Osteoblast (primary cell): ENCODE measurements around the gene TRHDE. TPM values are rescaled to one million over a fixed set of nuclear protein-coding genes. Genes with fewer than 3 reads are reported as not detected.

Source experiments
- DNase-seq: peaks from one replicate; pipeline ENCODE4 v3.0.0; 2011; ENCODE audit warnings: low spot score, mixed read lengths; ENCODE audit not compliant: insufficient read length; ENCODE audit errors: missing footprints
- H2AFZ ChIP-seq: 2 replicates; pipeline ENCODE4 v1.6.0; 2011; ENCODE audit warnings: mild to moderate bottlenecking, low read length
- H3K27ac ChIP-seq: 2 replicates; pipeline ENCODE4 v1.5.1; 2011; ENCODE audit warnings: mild to moderate bottlenecking, low read depth, low read length, moderate library complexity
- H3K27me3 ChIP-seq: 2 replicates; pipeline ENCODE4 v1.6.0; 2012; ENCODE audit warnings: mild to moderate bottlenecking, control low read depth, inconsistent platforms, low read length, moderate library complexity; ENCODE audit not compliant: insufficient read depth
- H3K36me3 ChIP-seq: 2 replicates; pipeline ENCODE4 v1.5.1; 2011; ENCODE audit warnings: mild to moderate bottlenecking, low read length, control low read depth, moderate library complexity; ENCODE audit not compliant: insufficient read depth
- H3K4me1 ChIP-seq: 2 replicates; pipeline ENCODE4 v1.5.1; 2011; ENCODE audit warnings: mild to moderate bottlenecking, low read length, control low read depth, moderate library complexity; ENCODE audit not compliant: insufficient read depth
- H3K4me2 ChIP-seq: 2 replicates; pipeline ENCODE4 v1.6.0; 2011; ENCODE audit warnings: mild to moderate bottlenecking, low read length; ENCODE audit not compliant: insufficient read depth
- H3K4me3 ChIP-seq: fragments of 200-600 bp; sonication (generic); 3 replicates; pipeline ENCODE4 v1.5.1; 2012; ENCODE audit warnings: mild to moderate bottlenecking, low read length, inconsistent platforms; ENCODE audit not compliant: insufficient read depth
- H3K79me2 ChIP-seq: 2 replicates; pipeline ENCODE4 v1.6.0; 2012; ENCODE audit warnings: mild to moderate bottlenecking, low read length, control low read depth, inconsistent platforms; ENCODE audit not compliant: insufficient read depth
- H3K9me3 ChIP-seq: 2 replicates; pipeline ENCODE4 v1.5.1; 2011; ENCODE audit warnings: low read depth, low read length, control low read depth
- H4K20me1 ChIP-seq: 2 replicates; pipeline ENCODE4 v1.6.0; 2012; ENCODE audit warnings: mild to moderate bottlenecking, low read length, control low read depth; ENCODE audit not compliant: insufficient read depth
- CTCF ChIP-seq: IDR thresholded peaks from 2 replicates; pipeline ENCODE4 v1.5.1; 2011; ENCODE audit warnings: mild to moderate bottlenecking, low read depth, low read length, moderate library complexity; ENCODE audit errors: extremely low read depth
- total RNA-seq: library from RNA; depleted of rRNA; stranded (reverse); fragments of >200 nt; gene quantifications from 2 replicates; pipeline ENCODE4 v1.2.3, GENCODE V29; 2012

The TRHDE gene
- total RNA-seq, 1 donor, result under 0.01 TPM

DNA sequence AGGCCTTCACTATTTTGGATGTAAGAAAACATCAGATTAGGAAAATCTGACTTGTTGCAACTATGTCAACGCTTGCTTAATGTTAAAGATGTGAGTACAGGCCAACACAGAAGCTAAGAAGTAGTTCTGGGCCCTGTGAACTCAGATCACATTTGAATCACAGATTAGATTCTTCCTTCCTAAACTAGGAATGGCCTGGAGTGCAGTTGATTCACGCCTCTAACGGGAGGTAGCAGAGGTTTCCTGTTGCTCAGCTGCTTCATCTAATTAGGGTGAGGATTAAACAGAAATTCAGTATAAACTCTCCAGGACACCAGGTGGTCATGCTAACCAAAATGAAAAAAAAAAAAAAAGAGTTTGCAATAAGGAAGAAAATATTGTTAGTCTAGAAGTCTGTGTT lies 314.3 kb downstream of the TRHDE start:
- no peak for DNase-seq
- no peaks in the 10 kb centered on the region for H3K36me3 ChIP-seq
- no peak overlapping the region for H3K4me2 ChIP-seq
- no peaks in the 10 kb centered on the region for H3K79me2 ChIP-seq
- no peaks in the 10 kb centered on the region for H3K9me3 ChIP-seq
- no peak overlapping the region for H3K27ac ChIP-seq
- H3K4me3 ChIP-seq, result no peak overlapping the region
- no peak overlapping the region for H2AFZ ChIP-seq
- H3K27me3 ChIP-seq, result no peaks in the 10 kb centered on the region
- H4K20me1 ChIP-seq, result no peaks in the 10 kb centered on the region
- TF ChIP-seq CTCF, result no peak
- H3K4me1 ChIP-seq, result no peaks in the 10 kb centered on the region

DNA sequence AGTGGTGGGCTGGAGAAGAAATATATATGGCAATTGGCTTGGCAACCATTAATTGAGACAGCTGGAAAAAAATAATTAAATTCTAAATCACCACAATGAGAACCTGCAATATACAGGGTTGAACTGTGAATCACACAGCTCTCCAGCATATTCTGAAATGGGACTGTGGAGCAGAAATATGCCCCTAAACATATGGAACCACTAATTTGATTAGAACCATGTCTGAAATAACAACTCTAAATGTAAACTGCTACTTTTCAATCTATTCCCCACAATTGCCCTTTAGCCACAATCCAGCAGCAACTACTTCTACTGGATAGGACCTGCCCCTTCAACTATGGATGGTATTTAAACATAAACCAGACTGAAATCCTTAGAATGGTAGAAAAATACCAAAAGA lies 330.4 kb downstream of the TRHDE start:
- no peaks in the 10 kb centered on the region for H3K4me1 ChIP-seq
- TF ChIP-seq CTCF, result no peak
- no peak for DNase-seq

GRCh38 chr12:72605975-72606374 lies 333.8 kb downstream of the TRHDE start:
- H3K4me1 ChIP-seq, result no peaks in the 10 kb centered on the region
- no peaks in the 10 kb centered on the region for H4K20me1 ChIP-seq
- no peaks in the 10 kb centered on the region for H3K27me3 ChIP-seq
- H3K36me3 ChIP-seq, result no peaks in the 10 kb centered on the region
- H3K4me3 ChIP-seq, result no peak overlapping the region
- no peak for TF ChIP-seq CTCF
- H3K9me3 ChIP-seq, result no peaks in the 10 kb centered on the region
- no peak for DNase-seq
- no peak overlapping the region for H3K4me2 ChIP-seq
- no peak overlapping the region for H3K27ac ChIP-seq
- H2AFZ ChIP-seq, result no peak overlapping the region
- no peaks in the 10 kb centered on the region for H3K79me2 ChIP-seq

More for the DNA sequence above, 330.4 kb downstream of the TRHDE start:
- Histone ChIP-seq H3K36me3 (no peaks in the 10 kb centered on the region), H3K27me3 (no peaks in the 10 kb centered on the region), H3K9me3 (no peaks in the 10 kb centered on the region), H3K79me2 (no peaks in the 10 kb centered on the region), H2AFZ (no peak overlapping the region), H3K27ac (no peak overlapping the region), H3K4me3 (no peak overlapping the region), H4K20me1 (no peaks in the 10 kb centered on the region), H3K4me2 (no peak overlapping the region)

GRCh38 chr12:72610342-72610741 lies 338.2 kb downstream of the TRHDE start:
- no peaks in the 10 kb centered on the region for H4K20me1 ChIP-seq
- H3K4me3 ChIP-seq, result no peak overlapping the region
- H3K79me2 ChIP-seq, result no peaks in the 10 kb centered on the region
- no peak for TF ChIP-seq CTCF
- H3K9me3 ChIP-seq, result no peaks in the 10 kb centered on the region
- H2AFZ ChIP-seq, result no peak overlapping the region
- H3K4me1 ChIP-seq, result no peaks in the 10 kb centered on the region
- H3K36me3 ChIP-seq, result no peaks in the 10 kb centered on the region
- no peaks in the 10 kb centered on the region for H3K27me3 ChIP-seq
- no peak overlapping the region for H3K27ac ChIP-seq
- no peak overlapping the region for H3K4me2 ChIP-seq
- no peak for DNase-seq
